ENCODE results near the gene SLC66A2.

DNA sequence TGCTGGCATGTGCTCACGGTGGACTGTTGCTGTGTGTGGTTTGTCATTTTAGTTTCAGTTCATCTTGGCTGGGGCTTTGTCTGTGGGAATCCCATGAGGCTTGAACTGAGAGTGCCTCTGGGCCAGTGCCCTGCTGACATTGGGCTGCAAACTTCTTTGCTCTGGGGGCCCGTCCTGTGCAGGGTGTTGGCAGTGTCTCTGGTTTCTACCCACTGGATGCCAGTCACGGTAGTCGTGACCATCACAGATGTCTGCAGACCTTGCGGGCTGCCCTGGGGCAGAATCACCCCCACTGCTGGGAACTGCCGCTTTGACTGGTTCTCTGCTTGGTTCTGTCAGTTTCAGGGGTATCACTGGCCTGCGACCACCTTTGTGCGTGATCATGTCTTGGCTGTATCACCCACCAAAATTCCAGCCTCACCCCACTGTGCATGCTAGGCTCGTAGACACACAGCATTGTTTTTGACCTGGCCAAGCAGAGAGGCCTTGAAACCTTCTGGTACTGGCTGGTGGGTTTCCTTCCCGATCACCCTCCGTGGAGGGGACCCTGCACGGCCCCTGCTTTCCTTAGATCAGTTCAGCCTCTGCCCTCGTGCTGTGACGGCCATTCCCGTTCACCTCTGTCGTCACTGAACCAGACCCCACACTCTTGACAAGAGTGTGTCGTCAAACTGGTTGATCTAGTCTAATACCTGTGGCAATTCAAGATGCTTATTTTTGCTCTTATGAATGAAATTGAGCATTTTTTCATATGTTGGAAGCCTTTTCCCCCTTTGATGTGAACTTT lies 96.1 kb downstream of the SLC66A2 start:
- TF ChIP-seq CTCF (IDR thresholded peaks at IDR 0.05): no peak
- TF ChIP-seq POLR2A (IDR thresholded peaks at IDR 0.05): no peak

Measured in lower leg skin (tissue), 3 donors.